ENCODE results near the gene PLEKHF1. TPM values are rescaled to one million over a fixed set of nuclear protein-coding genes. Genes with fewer than 3 reads are reported as not detected.

Gene PLEKHF1
- total RNA-seq, 4 donors from 2014 or later, result 69.1 to 164 (median 135) TPM

DNA sequence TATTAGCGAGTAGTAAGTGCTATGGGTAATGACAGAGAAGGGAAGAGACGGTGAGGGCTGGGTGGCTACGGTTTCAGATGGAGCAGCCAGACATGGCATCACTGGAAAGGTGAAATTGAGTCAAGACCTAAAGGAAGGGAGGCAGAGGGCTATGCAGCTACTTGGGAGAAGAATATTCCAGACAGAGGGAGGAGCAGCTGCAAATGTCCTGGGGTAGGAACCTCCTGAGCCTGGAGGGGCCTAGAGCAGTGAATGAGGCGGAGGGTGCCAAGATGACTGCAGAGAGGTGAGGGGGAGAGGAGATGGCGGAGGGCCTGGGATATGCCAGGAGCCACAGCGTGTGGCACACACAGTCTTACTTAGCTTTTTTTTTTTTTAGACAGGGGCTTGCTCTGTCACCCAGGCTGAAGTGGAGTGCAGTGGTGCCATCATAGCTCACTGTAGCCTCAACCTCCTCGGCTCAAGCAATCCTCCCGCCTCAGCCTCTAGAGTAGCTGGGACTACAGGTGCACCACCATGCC, 21.1 kb downstream of the PLEKHF1 start:
- intact Hi-C loops (cut with DNase I; ENCODE audit: low total_unique reads) (no loop called here), in situ Hi-C loops (cut with MboI; ENCODE audit: low sequenced_read_pairs in 4 of 4) (no loop called here)
- Histone ChIP-seq H3K27ac (peak overlapping the region; percentile 94 to 100 (median 98)), H3K27me3 (no peaks in the 10 kb centered on the region), H3K4me3 (peak overlapping the region in 1 of 4 donors; percentile 15), H3K9me3 (no peaks in the 10 kb centered on the region), H3K36me3 (no peaks in the 10 kb centered on the region), H3K4me1 (peaks cover 54 to 64% of the 10 kb centered on the region in 2 donors)
- DNase-seq (peak in 1 of 2 donors; percentile 45), ATAC-seq (no peak)
- TF ChIP-seq, protein P1, sequence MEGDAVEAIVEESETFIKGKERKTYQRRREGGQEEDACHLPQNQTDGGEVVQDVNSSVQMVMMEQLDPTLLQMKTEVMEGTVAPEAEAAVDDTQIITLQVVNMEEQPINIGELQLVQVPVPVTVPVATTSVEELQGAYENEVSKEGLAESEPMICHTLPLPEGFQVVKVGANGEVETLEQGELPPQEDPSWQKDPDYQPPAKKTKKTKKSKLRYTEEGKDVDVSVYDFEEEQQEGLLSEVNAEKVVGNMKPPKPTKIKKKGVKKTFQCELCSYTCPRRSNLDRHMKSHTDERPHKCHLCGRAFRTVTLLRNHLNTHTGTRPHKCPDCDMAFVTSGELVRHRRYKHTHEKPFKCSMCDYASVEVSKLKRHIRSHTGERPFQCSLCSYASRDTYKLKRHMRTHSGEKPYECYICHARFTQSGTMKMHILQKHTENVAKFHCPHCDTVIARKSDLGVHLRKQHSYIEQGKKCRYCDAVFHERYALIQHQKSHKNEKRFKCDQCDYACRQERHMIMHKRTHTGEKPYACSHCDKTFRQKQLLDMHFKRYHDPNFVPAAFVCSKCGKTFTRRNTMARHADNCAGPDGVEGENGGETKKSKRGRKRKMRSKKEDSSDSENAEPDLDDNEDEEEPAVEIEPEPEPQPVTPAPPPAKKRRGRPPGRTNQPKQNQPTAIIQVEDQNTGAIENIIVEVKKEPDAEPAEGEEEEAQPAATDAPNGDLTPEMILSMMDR (IDR thresholded peaks at IDR 0.05 in 4 of 5, conservative IDR thresholded peaks at IDR 0.05 in 1 of 5), result no peak
- no peak for TF ChIP-seq POLR2A (IDR thresholded peaks at IDR 0.05)

DNA sequence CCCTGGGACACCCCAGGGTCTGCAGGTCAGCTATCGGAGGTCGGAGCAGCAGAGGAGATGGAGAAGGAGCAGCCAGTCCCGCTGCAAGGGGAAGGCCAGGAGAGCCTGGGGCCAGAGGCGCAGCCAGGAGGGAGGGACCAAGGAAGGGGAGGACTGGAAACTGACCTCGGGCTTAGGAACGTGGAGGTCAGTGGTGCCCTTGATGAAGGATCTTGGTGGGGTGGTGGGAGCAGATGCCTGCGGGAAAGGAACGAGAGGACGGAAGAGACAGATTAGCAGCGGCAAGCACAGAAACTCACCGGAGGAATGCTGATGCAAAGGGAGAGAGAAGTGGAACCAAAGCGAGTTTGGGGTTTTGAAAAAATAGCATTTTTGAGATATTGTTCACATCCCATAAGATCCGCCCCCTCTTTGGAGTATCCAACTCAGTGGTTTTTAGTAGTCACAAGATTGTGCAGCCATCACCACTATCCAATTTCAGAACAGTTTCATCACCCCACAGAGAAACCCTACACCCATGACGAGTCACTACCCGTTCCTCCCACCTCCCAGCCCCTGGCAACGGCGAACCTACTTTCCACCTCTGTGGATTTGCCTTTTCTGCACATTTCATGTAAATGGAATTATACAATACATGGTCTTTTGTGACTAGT, 22.1 kb downstream of the PLEKHF1 start:
- H3K4me3 ChIP-seq, result peak overlapping the region; percentile 13 to 35 (median 24)
- no peaks in the 10 kb centered on the region for H3K27me3 ChIP-seq
- H3K9me3 ChIP-seq, result no peaks in the 10 kb centered on the region
- peaks cover 45 to 54% of the 10 kb centered on the region in 2 donors for H3K4me1 ChIP-seq
- H3K27ac ChIP-seq, result peak overlapping the region; percentile 94 to 100 (median 98)
- TF ChIP-seq, protein P1 (IDR thresholded peaks at IDR 0.05 in 4 of 5, conservative IDR thresholded peaks at IDR 0.05 in 1 of 5), result no peak
- TF ChIP-seq POLR2A (IDR thresholded peaks at IDR 0.05), result peak; percentile 7 to 63
- ATAC-seq, result peak; percentile 89 to 95
- no peaks in the 10 kb centered on the region for H3K36me3 ChIP-seq
- peak; percentile 87 to 92 for DNase-seq
- intact Hi-C loops (cut with DNase I; ENCODE audit: low total_unique reads), result no loop called here
- in situ Hi-C loops (cut with MboI; ENCODE audit: low sequenced_read_pairs in 4 of 4), result no loop called here

DNA sequence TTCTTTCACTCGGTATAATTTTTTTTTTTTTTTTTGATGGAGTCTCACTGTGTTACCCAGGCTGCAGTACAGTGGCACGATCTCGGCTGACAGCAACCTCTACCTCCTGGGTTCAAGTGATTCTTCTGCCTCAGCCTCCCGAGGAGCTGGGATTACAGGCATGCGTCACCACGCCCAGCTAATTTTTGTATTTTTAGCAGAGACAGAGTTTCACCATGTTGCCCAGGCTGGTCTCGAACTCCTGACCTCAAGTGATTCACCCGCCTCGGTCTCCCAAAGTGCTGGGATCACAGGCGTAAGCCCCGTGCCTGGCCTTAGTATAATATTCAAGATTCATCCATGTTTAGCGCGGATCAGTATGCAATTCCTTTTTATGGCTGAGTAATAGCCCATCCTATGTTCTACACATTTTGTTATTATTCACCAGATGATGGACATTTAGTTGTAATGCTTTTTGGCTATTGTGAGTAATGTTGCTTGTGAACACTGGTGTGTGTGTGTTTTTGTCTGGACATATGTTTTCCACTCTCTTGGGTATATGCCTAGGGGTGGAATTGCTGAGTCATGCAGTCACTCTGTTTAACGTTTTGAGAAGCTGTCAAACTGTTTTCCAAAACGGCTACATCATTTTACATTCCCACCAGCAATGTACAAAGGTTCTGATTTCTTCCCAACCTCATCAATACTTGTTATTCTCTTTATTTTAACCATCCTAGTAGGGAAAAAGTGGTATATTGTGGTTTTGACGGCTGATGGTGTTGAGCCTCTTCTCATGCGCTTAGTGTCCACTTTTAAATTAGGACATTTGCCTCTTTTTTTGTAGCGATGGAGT, 22.9 kb downstream of the PLEKHF1 start:
- Histone ChIP-seq H3K9me3 (no peaks in the 10 kb centered on the region), H3K4me1 (peaks cover 38 to 46% of the 10 kb centered on the region in 2 donors), H3K27me3 (no peaks in the 10 kb centered on the region), H3K36me3 (no peaks in the 10 kb centered on the region), H3K27ac (peak overlapping the region; percentile 94 to 100 (median 98)), H3K4me3 (no peak overlapping the region)
- ATAC-seq, result peak; percentile 11 to 13
- TF ChIP-seq POLR2A (IDR thresholded peaks at IDR 0.05), result no peak
- TF ChIP-seq, protein P1 (IDR thresholded peaks at IDR 0.05 in 4 of 5, conservative IDR thresholded peaks at IDR 0.05 in 1 of 5), result no peak
- intact Hi-C loops (cut with DNase I; ENCODE audit: low total_unique reads) (loop anchor here (1.0 kb wide), 1 partner anchor 22 kb away; no protein-coding TSS in a partner anchor), in situ Hi-C loops (cut with MboI; ENCODE audit: low sequenced_read_pairs in 4 of 4) (no loop called here)
- DNase-seq, result peak in 1 of 2 donors; percentile 56

DNA sequence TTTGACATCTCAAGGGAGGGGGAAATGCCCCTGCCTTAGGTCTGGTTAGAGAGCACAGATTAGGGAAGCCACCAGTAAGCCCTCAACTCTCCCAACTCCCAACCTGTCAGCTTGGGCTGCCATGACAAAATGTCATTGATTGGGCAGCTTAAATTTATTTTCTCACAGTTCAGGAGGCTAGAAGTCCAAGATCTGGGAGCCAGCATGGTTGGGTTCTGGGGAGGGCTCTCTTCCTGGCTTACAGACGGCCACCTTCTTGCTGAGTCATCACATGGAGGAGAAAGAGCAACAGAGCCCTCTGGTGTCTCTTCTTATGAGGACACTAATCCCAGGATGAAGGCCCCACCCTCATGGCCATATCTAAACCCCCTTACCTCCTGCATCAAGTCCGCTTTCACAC, 25.6 kb downstream of the PLEKHF1 start:
- intact Hi-C loops (cut with DNase I; ENCODE audit: low total_unique reads), result loop anchor here (1.0 kb wide), 2 partner anchors 26 to 81 kb away; partner anchors contain the start of gene PLEKHF1
- Histone ChIP-seq H3K9me3 (no peaks in the 10 kb centered on the region), H3K4me1 (peaks cover 38 to 43% of the 10 kb centered on the region in 2 donors), H3K27ac (peak overlapping the region; percentile 94 to 100 (median 98)), H3K4me3 (no peak overlapping the region), H3K36me3 (no peaks in the 10 kb centered on the region), H3K27me3 (no peaks in the 10 kb centered on the region)
- in situ Hi-C loops (cut with MboI; ENCODE audit: low sequenced_read_pairs in 4 of 4), result no loop called here
- peak in 1 of 2 donors; percentile 65 for DNase-seq
- TF ChIP-seq, protein P1 (IDR thresholded peaks at IDR 0.05 in 4 of 5, conservative IDR thresholded peaks at IDR 0.05 in 1 of 5), result peak; percentile 53 to 75 (median 68)
- TF ChIP-seq POLR2A (IDR thresholded peaks at IDR 0.05), result no peak
- ATAC-seq, result peak; percentile 15 to 20

Data from gastrocnemius medialis (tissue), 4 donors.